Fibroblast of mammary gland (primary cell): ENCODE data around the gene NAPG.
A peak's percentile ranks its signal among the peaks of the same experiment; 100 is the strongest.
"Not testable (repeated sequence)": the region's sequence is repeated elsewhere in the genome, so short reads cannot be mapped to it uniquely, and the experiment has no call there.

Experiments
- DNase-seq: peaks from one replicate; pipeline ENCODE4 v3.0.0-alpha.2; 2010; ENCODE audit warnings: low read depth
- H3K4me3 ChIP-seq: 2 replicates; pipeline ENCODE4 v1.5.1; 2011; ENCODE audit warnings: low read depth, mild to moderate bottlenecking, low read length, moderate library complexity; ENCODE audit not compliant: control insufficient read depth
- TF ChIP-seq, protein P1 (sequence below): conservative IDR thresholded peaks from 2 replicates; pipeline ENCODE4 v1.5.1; 2011; ENCODE audit warnings: low read depth, low read length, inconsistent platforms; ENCODE audit not compliant: control insufficient read depth, insufficient read depth

The NAPG gene

GRCh38 chr18:10543277-10543676 is 17.4 kb downstream of the NAPG start:
- no peak overlapping the region for H3K4me3 ChIP-seq
- TF ChIP-seq, protein P1, sequence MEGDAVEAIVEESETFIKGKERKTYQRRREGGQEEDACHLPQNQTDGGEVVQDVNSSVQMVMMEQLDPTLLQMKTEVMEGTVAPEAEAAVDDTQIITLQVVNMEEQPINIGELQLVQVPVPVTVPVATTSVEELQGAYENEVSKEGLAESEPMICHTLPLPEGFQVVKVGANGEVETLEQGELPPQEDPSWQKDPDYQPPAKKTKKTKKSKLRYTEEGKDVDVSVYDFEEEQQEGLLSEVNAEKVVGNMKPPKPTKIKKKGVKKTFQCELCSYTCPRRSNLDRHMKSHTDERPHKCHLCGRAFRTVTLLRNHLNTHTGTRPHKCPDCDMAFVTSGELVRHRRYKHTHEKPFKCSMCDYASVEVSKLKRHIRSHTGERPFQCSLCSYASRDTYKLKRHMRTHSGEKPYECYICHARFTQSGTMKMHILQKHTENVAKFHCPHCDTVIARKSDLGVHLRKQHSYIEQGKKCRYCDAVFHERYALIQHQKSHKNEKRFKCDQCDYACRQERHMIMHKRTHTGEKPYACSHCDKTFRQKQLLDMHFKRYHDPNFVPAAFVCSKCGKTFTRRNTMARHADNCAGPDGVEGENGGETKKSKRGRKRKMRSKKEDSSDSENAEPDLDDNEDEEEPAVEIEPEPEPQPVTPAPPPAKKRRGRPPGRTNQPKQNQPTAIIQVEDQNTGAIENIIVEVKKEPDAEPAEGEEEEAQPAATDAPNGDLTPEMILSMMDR = no peak
- no peak for DNase-seq

DNA sequence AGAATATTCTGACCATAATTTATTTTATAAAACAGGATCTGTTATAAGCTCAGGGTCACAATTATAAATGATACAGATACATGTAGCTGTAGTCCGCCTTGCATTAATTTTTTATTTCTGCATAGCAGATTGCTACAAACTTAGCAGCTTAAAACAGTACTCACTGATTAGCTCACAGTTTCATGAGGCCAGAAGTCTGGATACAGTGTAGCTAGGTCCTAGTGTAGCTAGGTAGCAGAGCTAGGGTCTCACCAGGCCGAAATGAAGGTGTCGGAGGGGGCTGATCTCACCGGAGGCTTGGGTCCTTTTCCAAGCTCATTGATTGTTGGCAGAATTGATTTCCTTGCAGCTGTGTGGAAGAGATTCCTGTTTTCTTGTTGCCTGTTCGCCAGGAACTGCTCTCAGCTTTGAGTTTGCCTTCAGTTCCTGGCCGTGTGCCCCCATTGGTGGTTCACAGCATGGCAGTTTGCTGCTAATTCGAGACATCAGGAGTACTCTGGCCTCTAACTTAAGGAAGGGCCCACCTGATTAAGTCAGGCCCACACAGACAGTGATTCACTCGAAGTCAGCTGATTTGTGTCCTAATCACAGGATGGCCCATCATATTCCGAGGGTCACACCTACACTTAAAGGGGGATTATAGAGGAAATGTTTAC is 18.4 kb downstream of the NAPG start:
- TF ChIP-seq, protein P1 = no peak
- H3K4me3 ChIP-seq = no peak overlapping the region
- peak; percentile 37 for DNase-seq

DNA sequence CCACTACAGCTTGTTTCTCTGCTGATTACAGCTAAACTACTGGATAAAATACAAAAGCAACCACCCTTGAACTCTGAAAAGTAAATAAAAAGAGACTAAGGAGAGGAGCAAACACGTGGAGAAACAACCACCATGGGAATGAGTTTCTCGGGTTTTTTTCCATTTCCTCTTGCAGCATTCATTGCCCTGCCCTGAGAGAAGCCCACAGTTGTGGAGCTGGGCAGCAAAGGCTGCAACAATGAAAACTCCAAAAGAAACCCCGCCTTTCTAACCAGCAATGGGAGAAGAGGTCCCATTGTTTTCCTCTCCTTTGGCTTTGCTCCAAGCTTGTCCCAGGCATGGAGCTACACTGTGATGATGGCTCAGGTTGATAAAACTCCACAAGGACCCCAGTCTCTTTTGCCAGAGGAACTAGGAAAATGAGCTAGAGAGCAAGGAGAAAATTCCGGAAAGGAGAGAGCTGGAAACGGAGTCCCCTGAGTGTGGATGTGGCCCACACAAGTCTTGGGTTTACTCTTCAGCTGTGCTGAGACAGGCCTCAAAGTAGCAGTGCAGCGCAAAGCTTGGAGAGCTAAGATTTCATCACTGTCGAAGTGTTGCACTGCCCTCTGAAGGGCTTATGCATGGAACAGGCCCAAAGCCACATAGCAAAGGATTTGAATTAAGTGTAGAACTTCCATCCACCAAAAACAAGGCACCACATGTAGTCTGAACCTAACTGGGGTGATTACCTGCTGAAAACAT is 20.9 kb downstream of the NAPG start:
- no peak for DNase-seq
- TF ChIP-seq, protein P1 = no peak
- no peak overlapping the region for H3K4me3 ChIP-seq

GRCh38 chr18:10552226-10552625 is 26.4 kb downstream of the NAPG start:
- H3K4me3 ChIP-seq = no peak overlapping the region
- DNase-seq = no peak
- TF ChIP-seq, protein P1 = no peak

GRCh38 chr18:10556251-10556650 is 30.4 kb downstream of the NAPG start:
- not testable (repeated sequence) for H3K4me3 ChIP-seq, DNase-seq

GRCh38 chr18:10557085-10557677 is 31.4 kb downstream of the NAPG start:
- no peak overlapping the region for H3K4me3 ChIP-seq
- TF ChIP-seq, protein P1 = no peak
- DNase-seq = no peak
